Activated T-cell treated with anti-CD3 and anti-CD28 coated beads, Interleukin-2, amount 50 U/mL, for 72 hours (primary cell): ENCODE results near the gene TUBB3. TPM values are rescaled to one million over a fixed set of nuclear protein-coding genes. Genes with fewer than 3 reads are reported as not detected.
A peak's percentile ranks its signal among the peaks of the same experiment; 100 is the strongest.

Experiments
- ATAC-seq, 2 donors: fragments of 150-1000 bp; cut with Tn5 transposase; replicated peaks in 1 of 2; 2 replicates each; pipeline ENCODE4 v1.10.0; 2021; ENCODE audit warnings: moderate library complexity in 2 of 2, mild to moderate bottlenecking in 1 of 2
- DNase-seq, 2 donors: peaks; one replicate each; pipeline ENCODE4 v3.0.0; 2021 to 2022; ENCODE audit warnings: mixed read lengths in 1 of 2
- H3K27ac Mint-ChIP-seq: one replicate; pipeline ENCODE4 v1.8.0; 2022; ENCODE audit warnings: mild to moderate bottlenecking, moderate library complexity, mixed read lengths
- H3K27me3 Mint-ChIP-seq: one replicate; pipeline ENCODE4 v1.8.0; 2022; ENCODE audit warnings: low read depth, mixed read lengths
- H3K36me3 Mint-ChIP-seq, 2 donors: one replicate each; pipeline ENCODE4 v1.8.0; 2022; ENCODE audit warnings: mixed read lengths in 2 of 2, mild to moderate bottlenecking in 1 of 2; ENCODE audit not compliant: insufficient read depth in 2 of 2
- H3K4me1 Mint-ChIP-seq: one replicate; pipeline ENCODE4 v1.8.0; 2022; ENCODE audit warnings: low read depth, mixed read lengths
- H3K4me3 Mint-ChIP-seq, 2 donors: one replicate each; pipeline ENCODE4 v1.8.0; 2022; ENCODE audit warnings: mild to moderate bottlenecking in 2 of 2, mixed read lengths in 2 of 2, moderate library complexity in 2 of 2
- H3K9me3 Mint-ChIP-seq, 2 donors: one replicate each; pipeline ENCODE4 v1.8.0; 2022; ENCODE audit warnings: mixed read lengths in 2 of 2
- total RNA-seq, 2 donors: library from RNA; stranded (reverse); gene quantifications; one replicate each; pipeline ENCODE4 v1.2.3, GENCODE V29; 2022

TUBB3 gene
- total RNA-seq, 2 donors from 2014 or later, result 1.3 to 2.7 TPM

- peaks cover 31% of the 10 kb centered on the region for H3K4me1 Mint-ChIP-seq
- peaks cover 18% of the 10 kb centered on the region for H3K27me3 Mint-ChIP-seq
- no peak overlapping the region for H3K4me3 Mint-ChIP-seq
- DNase-seq (no peak), ATAC-seq (no peak)
- H3K27ac Mint-ChIP-seq, result no peak overlapping the region
- H3K9me3 Mint-ChIP-seq, result peaks cover 0 to 5% of the 10 kb centered on the region in 2 donors
- peaks cover 6 to 9% of the 10 kb centered on the region in 2 donors for H3K36me3 Mint-ChIP-seq
Measured at GRCh38 chr16:89915303-89916232, 7.6 kb upstream of the TUBB3 start.

GRCh38 chr16:89917773-89918452 lies 5.2 kb upstream of the TUBB3 start:
- Mint-ChIP-seq H3K36me3 (peaks cover 2 to 6% of the 10 kb centered on the region in 2 donors), H3K4me3 (peak overlapping the region; percentile 65 to 79), H3K27me3 (peaks cover 31% of the 10 kb centered on the region), H3K4me1 (peaks cover 47% of the 10 kb centered on the region), H3K9me3 (peaks cover 0 to 5% of the 10 kb centered on the region in 2 donors), H3K27ac (no peak overlapping the region)
- ATAC-seq (peak; percentile 77 to 81), DNase-seq (peak; percentile 87 to 89)

- Mint-ChIP-seq H3K4me3 (peak within 1 kb of the TSS; percentile 65 to 79), H3K27ac (no peak within 1 kb of the TSS), H3K4me1 (peaks cover 47% of the 10 kb centered on the region), H3K9me3 (peaks cover 0 to 5% of the 10 kb centered on the region in 2 donors), H3K36me3 (peaks cover 0 to 6% of the 10 kb centered on the region in 2 donors), H3K27me3 (peaks cover 31% of the 10 kb centered on the region)
- DNase-seq (peak; percentile 48 to 54), ATAC-seq (peak; percentile 13 to 17)
Measured at GRCh38 chr16:89918453-89919347, 4.4 kb upstream of the TUBB3 start, which contains the start of gene MC1R. Gene MC1R, plus strand, starts transcription at chr16:89918862. Its CDS starts 397 bp downstream, at chr16:89919259.

- Mint-ChIP-seq H3K4me1 (peaks cover 47% of the 10 kb centered on the region), H3K36me3 (no peaks in the 10 kb centered on the region), H3K4me3 (peak overlapping the region in 1 of 2 donors; percentile 43), H3K27ac (no peak overlapping the region), H3K9me3 (no peaks in the 10 kb centered on the region), H3K27me3 (peaks cover 37% of the 10 kb centered on the region)
- ATAC-seq (no peak), DNase-seq (no peak)
Measured at GRCh38 chr16:89919535-89920406, 3.4 kb upstream of the TUBB3 start.

GRCh38 chr16:89920723-89921122 lies 2.4 kb upstream of the TUBB3 start:
- ATAC-seq (no peak), DNase-seq (no peak)
- Mint-ChIP-seq H3K36me3 (no peaks in the 10 kb centered on the region), H3K4me3 (peak overlapping the region; percentile 25 to 84), H3K4me1 (peaks cover 54% of the 10 kb centered on the region), H3K9me3 (no peaks in the 10 kb centered on the region), H3K27me3 (peaks cover 43% of the 10 kb centered on the region), H3K27ac (no peak overlapping the region)

GRCh38 chr16:89921131-89921701 lies 1.9 kb upstream of the TUBB3 start:
- peaks cover 54% of the 10 kb centered on the region for H3K4me1 Mint-ChIP-seq
- H3K36me3 Mint-ChIP-seq, result no peaks in the 10 kb centered on the region
- DNase-seq, result no peak
- H3K9me3 Mint-ChIP-seq, result no peaks in the 10 kb centered on the region
- no peak overlapping the region for H3K27ac Mint-ChIP-seq
- peaks cover 43% of the 10 kb centered on the region for H3K27me3 Mint-ChIP-seq
- no peak for ATAC-seq
- peak overlapping the region; percentile 84 to 86 for H3K4me3 Mint-ChIP-seq

GRCh38 chr16:89921702-89922476 lies 1.3 kb upstream of the TUBB3 start:
- Mint-ChIP-seq H3K9me3 (no peaks in the 10 kb centered on the region), H3K4me1 (peaks cover 54% of the 10 kb centered on the region)
- ATAC-seq, result peak in 1 of 2 donors; percentile 11

GRCh38 chr16:89922477-89922883 lies 662 bp upstream of the TUBB3 start:
- H3K9me3 Mint-ChIP-seq, result no peaks in the 10 kb centered on the region
- H3K4me1 Mint-ChIP-seq, result peaks cover 51% of the 10 kb centered on the region
- peak overlapping the region; percentile 84 to 86 for H3K4me3 Mint-ChIP-seq
- no peaks in the 10 kb centered on the region for H3K36me3 Mint-ChIP-seq
- DNase-seq, result peak; percentile 51
- H3K27ac Mint-ChIP-seq, result no peak overlapping the region
- peak; percentile 2 to 5 for ATAC-seq
- peaks cover 44% of the 10 kb centered on the region for H3K27me3 Mint-ChIP-seq

More at GRCh38 chr16:89921702-89922476, 1.3 kb upstream of the TUBB3 start:
- H3K27me3 Mint-ChIP-seq, result peaks cover 43% of the 10 kb centered on the region
- no peaks in the 10 kb centered on the region for H3K36me3 Mint-ChIP-seq
- no peak overlapping the region for H3K27ac Mint-ChIP-seq
- DNase-seq, result peak; percentile 36 to 43
- peak overlapping the region; percentile 84 to 86 for H3K4me3 Mint-ChIP-seq

GRCh38 chr16:89923640-89924296 lies 626 bp downstream of the TUBB3 start:
- H3K4me1 Mint-ChIP-seq, result peaks cover 40% of the 10 kb centered on the region
- H3K27me3 Mint-ChIP-seq, result peaks cover 46% of the 10 kb centered on the region
- H3K4me3 Mint-ChIP-seq, result peak overlapping the region; percentile 39 to 44
- H3K9me3 Mint-ChIP-seq, result no peaks in the 10 kb centered on the region
- no peak overlapping the region for H3K27ac Mint-ChIP-seq
- no peaks in the 10 kb centered on the region for H3K36me3 Mint-ChIP-seq
- no peak for DNase-seq
- no peak for ATAC-seq

GRCh38 chr16:89924297-89924924 lies 1.3 kb downstream of the TUBB3 start:
- H3K27ac Mint-ChIP-seq, result no peak overlapping the region
- H3K4me3 Mint-ChIP-seq, result peak overlapping the region; percentile 20 to 44
- no peaks in the 10 kb centered on the region for H3K36me3 Mint-ChIP-seq
- H3K4me1 Mint-ChIP-seq, result peaks cover 34% of the 10 kb centered on the region
- no peaks in the 10 kb centered on the region for H3K9me3 Mint-ChIP-seq
- ATAC-seq (no peak), DNase-seq (peak; percentile 34 to 40)
- peaks cover 43% of the 10 kb centered on the region for H3K27me3 Mint-ChIP-seq
